Stimulated activated naive CD4-positive, alpha-beta T cell treated with Interleukin-2 at 50 U/mL for 16 hours (primary cell): ENCODE results near the gene C14orf132.
"Not testable (repeated sequence)": the region's sequence is repeated elsewhere in the genome, so short reads cannot be mapped to it uniquely, and the experiment has no call there.

Experiments used
- DNase-seq: peaks from one replicate; lab custom pipeline; 2025; lab: John Stamatoyannopoulos, UW

Gene C14orf132

DNA sequence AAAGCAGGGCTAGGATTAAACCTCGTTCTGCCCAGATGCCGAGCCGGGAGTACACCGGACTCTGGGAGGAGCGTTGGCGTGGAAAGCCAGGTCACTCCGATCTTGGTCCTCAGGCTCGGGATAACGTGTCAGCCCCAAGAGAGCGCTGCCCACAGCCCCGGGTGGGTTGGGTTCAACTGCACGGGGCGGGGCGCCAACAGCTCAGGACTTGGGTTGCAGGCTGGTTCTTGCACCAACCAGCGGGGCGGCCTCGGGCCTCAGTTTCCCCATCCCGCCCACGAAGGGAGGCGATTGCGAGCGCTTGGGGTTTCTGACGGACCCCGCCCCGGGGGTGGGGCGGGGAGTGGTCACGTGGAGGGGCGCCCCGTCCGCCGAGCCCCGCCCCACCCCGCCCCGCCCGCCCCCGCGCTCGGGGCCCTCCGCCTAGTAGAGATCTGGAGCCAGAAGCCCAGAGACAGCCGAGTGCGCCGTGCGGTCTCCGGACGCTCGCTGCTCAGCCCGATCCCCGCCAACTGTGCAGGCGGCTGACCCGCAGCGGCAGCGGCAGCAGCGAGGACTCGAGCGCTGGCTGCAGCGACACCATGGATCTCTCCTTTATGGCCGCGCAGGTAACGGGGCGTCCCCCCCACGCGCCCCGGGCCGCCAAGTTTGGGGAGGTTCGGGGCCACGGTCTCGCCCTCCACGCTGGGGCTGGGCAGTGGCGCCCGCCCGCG lies at the start of gene C14orf132:
C14orf132 (plus strand) TSS at position 443 of the 713 bp plus-strand sequence; CDS start at position 582, 139 bp downstream.
- peak; percentile 48 for DNase-seq

- no peak for DNase-seq
Observed at GRCh38 chr14:95993768-95994592, 45.2 kb upstream of the C14orf132 start.

DNA sequence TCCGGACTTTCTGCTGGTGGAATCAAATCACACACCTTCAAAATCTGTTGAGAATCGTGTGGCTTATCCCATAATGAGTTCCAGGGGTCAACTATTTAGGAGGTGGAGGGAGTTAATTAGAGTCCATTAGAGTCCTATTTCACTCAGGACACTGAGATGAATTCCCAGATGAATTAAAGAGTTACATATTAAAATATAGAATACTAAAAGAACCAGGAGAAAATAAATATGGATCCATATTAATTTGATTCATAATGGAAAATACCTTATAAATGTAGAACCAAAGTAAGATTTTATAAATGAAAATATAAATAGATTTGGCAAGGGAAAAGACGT lies 44.6 kb upstream of the C14orf132 start:
- no peak for DNase-seq

DNA sequence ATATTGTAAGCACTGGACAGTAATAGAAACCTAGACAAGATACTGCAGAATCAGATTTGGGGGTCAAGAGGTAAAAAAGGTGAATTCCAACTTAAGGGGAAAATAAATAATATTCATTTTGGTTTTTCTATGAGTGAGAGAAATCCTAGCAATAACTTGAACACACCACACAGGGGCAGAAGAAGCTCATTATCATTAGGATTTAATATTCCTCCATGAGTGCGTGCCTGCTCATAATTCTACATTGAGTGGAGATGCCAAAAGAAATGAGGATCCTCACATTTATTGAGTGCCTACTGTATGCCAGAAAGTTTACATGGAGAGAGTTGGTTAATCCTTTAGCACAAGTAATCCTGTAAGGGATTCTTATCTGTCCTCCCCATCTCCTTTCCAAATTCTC lies 40.5 kb upstream of the C14orf132 start:
- DNase-seq: no peak

DNA sequence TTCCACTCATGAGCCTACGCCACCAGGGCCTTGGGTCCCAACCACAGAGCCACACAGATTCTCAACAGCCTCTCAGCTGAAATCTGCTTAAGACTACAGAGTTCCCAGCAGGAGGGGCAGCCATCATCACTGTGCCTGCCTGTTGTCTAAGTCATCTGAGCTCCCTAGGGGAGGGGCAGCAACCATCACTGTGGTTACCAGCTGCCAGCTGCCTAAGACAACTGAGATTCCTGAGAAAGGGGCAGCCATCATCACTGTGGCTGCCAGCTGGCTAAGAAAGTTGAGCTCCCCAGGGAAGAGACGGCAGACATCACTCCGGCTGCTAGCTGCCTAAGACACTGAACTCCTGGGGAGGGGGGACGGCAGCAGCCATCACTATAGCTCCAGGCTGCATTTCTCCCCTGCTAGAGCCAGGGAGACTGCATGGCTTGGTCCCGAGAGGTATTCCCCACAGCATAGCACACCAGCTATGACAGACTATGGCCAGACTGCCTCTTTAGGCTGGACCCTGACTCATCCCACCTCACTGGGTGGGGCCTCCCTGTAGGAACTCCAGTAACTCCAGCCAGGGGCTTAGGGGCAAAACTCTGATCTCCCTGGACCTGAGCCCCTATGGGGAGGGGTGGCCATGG lies 37.2 kb upstream of the C14orf132 start:
- DNase-seq: no peak

DNA sequence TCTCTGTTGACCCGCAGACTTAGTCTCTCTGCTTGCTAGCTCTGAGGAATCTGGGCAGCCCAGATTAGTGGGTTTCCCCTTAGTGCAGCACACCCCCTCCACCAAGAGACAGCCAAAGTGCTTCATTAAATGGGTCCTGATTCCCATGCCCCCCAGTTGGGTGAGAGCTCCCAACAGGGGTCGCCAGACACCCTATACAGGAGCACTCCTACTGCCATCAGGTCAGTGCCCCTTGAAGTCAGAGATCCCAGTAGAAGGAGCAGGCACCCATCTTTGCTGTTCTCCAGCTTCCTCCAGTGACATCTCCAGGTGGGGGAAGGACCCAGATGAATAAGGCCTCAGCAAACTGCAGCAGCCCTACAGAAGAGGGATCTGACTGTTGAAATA lies 36.7 kb upstream of the C14orf132 start:
- no peak for DNase-seq

- DNase-seq: no peak
Observed at GRCh38 chr14:96011131-96011530, 28.0 kb upstream of the C14orf132 start.

DNA sequence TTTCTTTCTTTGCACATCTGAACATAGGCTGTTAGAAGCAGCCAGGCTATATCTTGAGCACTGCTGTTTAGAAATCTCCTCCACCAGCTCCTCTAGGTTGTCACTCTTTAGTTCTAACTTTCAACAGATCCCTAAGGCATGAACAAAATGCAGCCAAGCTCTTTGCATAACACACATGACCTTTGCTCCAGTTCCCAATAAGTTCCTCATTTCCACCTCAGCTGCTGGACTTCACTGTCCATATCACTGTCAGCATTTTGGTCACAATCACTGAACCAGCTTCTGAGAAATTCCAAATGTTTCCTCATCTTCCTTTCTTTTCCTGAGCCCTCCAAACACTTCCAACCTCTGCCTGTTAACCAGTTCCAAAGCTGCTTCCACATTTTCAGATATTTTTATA lies 27.6 kb upstream of the C14orf132 start:
- DNase-seq: no peak

GRCh38 chr14:96012757-96013156 lies 26.4 kb upstream of the C14orf132 start:
- DNase-seq: not testable (repeated sequence)

GRCh38 chr14:96014176-96014575 lies 25.0 kb upstream of the C14orf132 start:
- DNase-seq: no peak

GRCh38 chr14:96016501-96017160 lies 22.5 kb upstream of the C14orf132 start:
- DNase-seq: no peak

- no peak for DNase-seq
Observed at GRCh38 chr14:96017882-96018281, 21.3 kb upstream of the C14orf132 start.

DNA sequence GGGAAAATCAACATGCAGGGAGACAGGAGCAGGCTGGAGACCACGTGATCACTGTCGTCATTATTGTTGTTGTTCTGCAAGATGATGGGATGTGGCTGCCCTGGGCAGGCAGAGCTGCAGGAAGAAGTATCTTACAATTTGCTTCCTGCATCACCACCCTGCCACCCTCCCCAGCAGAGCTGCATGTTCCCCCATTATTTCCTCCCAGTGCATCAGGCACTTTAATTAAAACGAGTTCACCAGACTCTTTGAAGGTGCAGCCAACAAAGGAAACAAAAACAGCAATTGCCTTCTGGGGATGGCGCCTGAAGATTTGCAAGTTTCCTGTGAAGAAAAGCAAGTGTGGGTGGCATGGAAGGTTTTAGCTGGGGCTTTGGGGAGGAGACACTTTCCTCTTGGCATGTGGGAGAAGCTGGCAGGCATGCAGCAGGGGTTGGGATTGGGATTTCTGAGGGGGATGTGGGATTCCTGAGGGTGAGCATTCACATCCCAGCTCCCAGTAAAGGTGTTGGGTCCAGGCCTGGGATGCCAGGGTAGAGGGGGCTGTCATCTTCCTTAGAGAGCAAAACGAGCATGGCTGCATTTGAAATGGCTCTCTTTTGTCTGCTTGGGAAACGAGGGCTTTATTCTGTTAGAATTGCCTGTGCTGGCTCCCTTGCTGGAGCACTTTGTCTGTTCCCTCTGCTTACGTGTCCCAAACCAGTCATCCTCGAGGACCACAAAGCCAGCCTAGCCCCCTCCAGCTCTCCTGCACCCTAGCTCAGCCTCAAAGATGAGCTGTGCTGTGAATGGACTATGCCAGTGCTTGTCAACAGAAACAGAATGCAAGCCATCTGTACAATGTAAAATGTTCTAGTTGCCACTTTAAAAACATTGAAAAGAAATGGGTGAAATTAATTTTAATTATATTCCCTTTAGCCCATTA lies 11.5 kb upstream of the C14orf132 start:
- no peak for DNase-seq

GRCh38 chr14:96029089-96029645 lies 10.0 kb upstream of the C14orf132 start:
- DNase-seq: no peak

DNA sequence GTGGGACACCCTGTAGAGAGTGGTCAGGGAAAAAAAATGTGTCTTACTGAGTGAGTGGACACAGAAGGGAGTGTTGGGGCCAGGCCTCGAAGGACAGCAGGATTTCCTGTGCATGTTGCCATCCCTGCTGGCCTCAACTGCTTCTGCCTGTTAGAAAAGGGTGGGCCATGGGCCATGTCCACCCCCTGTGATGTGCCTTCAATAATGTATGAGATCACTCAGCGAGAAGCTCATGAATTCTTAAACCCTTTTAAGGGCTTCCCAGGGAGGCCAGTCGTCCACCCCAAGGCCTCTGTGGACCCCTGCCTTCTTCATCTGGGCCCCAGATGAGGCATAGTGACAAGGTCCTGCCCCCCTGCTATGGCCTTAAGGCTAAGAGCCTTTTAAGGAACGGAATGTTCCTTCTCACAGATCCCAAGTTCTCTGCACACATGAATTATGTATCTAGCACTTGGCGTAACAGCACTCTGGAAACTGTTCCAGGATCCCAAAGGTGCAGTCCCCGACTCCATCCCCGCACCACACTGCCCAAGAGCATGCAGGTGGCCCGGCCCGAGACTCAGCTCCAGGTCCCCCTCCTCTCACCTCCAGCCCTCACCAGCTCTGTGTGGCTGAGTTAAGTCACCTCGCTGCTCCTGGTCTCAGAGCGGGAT lies 8.9 kb upstream of the C14orf132 start:
- DNase-seq: no peak

DNA sequence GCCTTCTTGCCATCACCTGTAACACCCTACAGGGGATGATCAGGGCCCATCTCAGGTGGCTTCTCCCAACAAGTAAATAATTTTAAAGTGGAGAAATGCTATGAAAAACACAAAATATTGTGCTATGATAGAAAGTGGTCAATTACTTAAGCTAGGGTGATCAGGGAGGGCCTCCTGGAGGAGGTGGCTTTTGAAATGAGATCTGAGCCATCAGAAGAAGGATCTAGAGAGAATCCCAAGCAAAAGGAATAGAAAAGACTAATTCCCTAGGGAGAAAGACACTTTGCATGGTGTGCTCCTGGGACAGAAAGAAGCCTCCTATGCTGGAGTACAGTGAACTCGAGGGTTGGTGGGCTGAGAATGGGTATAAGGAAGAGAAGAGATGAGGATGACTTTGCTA lies 7.5 kb upstream of the C14orf132 start:
- no peak for DNase-seq

DNA sequence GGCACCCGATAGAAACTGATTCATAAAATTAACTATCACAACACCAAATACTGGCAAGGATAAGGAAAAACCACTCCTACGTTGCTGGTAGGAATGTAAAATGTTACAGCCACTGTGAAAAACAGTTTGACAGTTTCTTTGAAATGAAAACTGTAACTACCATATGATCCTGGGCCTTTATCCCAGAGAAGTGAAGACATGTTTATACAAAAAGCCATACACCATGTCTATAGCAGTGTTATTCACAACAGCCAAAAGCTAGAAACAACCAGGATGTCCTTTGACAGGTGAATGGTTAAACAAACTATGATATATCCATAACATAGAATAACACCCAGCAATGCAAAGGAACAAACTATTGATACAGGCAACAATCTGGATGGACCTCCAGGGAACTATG lies 3.7 kb upstream of the C14orf132 start:
- DNase-seq: no peak

- DNase-seq: no peak
Observed at GRCh38 chr14:96037891-96038557, 1.1 kb upstream of the C14orf132 start.

DNA sequence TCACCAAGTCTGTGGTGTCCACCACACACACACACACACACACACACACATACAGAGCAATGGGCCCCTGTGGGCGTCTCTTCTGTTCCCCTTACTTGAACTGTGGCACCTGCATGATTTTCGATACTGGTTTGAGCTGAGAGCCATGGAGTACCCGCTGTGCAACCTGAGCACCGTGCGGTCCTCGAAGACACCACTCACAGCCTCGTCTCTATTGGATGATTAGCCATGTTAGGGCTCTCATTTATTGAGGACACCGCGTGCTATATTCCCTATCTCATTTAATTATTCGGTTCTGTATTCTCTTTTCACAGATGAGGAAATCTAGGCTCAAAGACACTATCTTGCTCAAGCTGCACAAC lies 623 bp upstream of the C14orf132 start:
- no peak for DNase-seq
